Measurements from ENCODE around the gene RAB4A. TPM values are rescaled to one million over a fixed set of nuclear protein-coding genes. Genes with fewer than 3 reads are reported as not detected.

The RAB4A gene
- total and polyA plus RNA-seq, 4 donors = 20.2 to 54.4 (median 26.5) TPM

DNA sequence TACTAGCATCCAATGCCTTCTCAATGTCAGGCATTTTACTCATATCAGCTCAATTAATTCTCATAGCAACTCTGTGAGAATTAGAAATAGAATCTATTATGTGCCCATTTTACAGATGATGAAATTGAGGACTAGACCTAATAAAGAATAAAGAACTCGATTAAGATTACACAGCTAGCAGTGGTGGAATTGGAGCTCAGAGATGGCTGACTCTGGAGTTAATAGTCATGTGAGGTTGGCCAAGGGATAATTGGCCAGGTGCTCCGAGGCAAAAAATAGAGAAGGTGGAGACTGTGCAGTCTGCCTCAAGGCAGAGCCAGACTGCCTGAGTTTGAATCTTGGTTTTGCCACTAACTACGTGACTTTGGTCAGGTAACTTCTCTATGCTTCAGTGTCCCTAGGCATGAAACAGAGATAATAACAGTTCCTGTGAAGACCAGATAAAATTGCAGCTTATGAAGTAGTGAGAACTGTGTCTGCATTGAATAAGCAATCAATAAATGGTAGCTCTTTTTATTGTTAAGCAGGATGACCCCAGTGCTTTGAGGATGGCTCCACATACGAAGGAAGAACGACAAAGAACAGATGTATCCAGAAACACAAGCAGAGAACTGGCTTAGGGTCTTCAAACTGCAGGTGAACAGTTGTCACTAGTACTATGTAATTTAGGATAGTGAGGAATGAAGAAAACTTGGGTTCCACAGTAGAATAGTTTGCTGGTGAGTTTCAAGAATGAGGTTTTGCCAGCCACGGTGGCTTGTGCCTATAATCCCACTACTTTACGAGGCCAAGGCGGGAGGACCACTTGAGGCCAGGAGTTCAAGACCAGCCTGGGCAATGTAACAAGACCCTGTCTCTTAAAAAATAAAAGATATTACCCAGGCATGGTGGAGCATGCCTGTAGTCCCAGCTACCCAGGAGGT, 78.8 kb downstream of the RAB4A start:
- Histone ChIP-seq H3K4me1 (ENCODE audit: control insufficient read depth in 5 of 5, insufficient read depth in 5 of 5, low read length in 5 of 5) (peaks cover 0 to 2% (median 0%) of the 10 kb centered on the region in 5 donors), H3K27ac (ENCODE audit: low read depth in 1 of 2, low read length in 1 of 2) (no peak overlapping the region), H3K27me3 (ENCODE audit: control insufficient read depth in 3 of 3, insufficient read depth in 3 of 3, low read length in 2 of 3) (peaks cover 0 to 12% (median 10%) of the 10 kb centered on the region in 3 donors), H3K4me3 (no peak overlapping the region), H3K36me3 (ENCODE audit: control insufficient read depth in 4 of 4, insufficient read depth in 4 of 4, low read length in 4 of 4) (no peaks in the 10 kb centered on the region), H3K9ac (ENCODE audit: insufficient read depth in 1 of 2, low read length in 2 of 2) (no peak overlapping the region), H3K9me3 (ENCODE audit: control insufficient read depth in 4 of 4, insufficient read depth in 3 of 4, low read length in 3 of 4) (peaks cover 0 to 6% (median 0%) of the 10 kb centered on the region in 4 donors)
- ATAC-seq (ENCODE audit: insufficient read depth, low FRiP score) (no peak), DNase-seq (no peak)
- TF ChIP-seq, protein P1, sequence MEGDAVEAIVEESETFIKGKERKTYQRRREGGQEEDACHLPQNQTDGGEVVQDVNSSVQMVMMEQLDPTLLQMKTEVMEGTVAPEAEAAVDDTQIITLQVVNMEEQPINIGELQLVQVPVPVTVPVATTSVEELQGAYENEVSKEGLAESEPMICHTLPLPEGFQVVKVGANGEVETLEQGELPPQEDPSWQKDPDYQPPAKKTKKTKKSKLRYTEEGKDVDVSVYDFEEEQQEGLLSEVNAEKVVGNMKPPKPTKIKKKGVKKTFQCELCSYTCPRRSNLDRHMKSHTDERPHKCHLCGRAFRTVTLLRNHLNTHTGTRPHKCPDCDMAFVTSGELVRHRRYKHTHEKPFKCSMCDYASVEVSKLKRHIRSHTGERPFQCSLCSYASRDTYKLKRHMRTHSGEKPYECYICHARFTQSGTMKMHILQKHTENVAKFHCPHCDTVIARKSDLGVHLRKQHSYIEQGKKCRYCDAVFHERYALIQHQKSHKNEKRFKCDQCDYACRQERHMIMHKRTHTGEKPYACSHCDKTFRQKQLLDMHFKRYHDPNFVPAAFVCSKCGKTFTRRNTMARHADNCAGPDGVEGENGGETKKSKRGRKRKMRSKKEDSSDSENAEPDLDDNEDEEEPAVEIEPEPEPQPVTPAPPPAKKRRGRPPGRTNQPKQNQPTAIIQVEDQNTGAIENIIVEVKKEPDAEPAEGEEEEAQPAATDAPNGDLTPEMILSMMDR (IDR thresholded peaks at IDR 0.05; ENCODE audit: control extremely low read depth, extremely low read depth) = no peak
- 85 to 94% methylated on average over 8 of the region's 8 CpGs for WGBS, 2 donors

DNA sequence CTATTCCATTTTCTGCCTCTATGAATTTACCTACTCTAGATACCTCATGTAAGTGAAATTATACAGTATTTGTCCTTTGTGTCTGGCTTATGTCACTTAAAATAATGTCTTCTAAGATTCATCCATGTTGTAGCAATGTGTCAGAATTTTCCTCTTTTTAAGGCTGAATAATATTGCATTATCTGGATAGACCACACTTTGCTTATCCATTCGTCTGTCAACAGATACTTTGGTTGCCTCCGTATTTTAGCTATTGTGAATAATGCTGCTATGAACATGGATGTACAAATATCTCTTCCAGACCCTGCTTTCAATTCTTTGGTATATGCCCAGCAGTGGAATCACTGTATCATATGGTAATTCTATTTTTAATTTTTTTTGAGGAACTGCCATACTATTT, 82.1 kb downstream of the RAB4A start:
- DNase-seq = no peak
- Histone ChIP-seq H3K27me3 (ENCODE audit: control insufficient read depth in 3 of 3, insufficient read depth in 3 of 3, low read length in 2 of 3) (peaks cover 0 to 10% (median 9%) of the 10 kb centered on the region in 3 donors), H3K27ac (ENCODE audit: low read depth in 1 of 2, low read length in 1 of 2) (no peak overlapping the region), H3K4me3 (no peak overlapping the region), H3K4me1 (ENCODE audit: control insufficient read depth in 5 of 5, insufficient read depth in 5 of 5, low read length in 5 of 5) (no peaks in the 10 kb centered on the region), H3K9ac (ENCODE audit: insufficient read depth in 1 of 2, low read length in 2 of 2) (no peak overlapping the region), H3K36me3 (ENCODE audit: control insufficient read depth in 4 of 4, insufficient read depth in 4 of 4, low read length in 4 of 4) (no peaks in the 10 kb centered on the region), H3K9me3 (ENCODE audit: control insufficient read depth in 4 of 4, insufficient read depth in 3 of 4, low read length in 3 of 4) (peaks cover 0 to 6% (median under 1%) of the 10 kb centered on the region in 4 donors)
- TF ChIP-seq, protein P1 (IDR thresholded peaks at IDR 0.05; ENCODE audit: control extremely low read depth, extremely low read depth) = no peak
- WGBS, 2 donors = 80% methylated on average over 2 of the region's 2 CpGs
- ATAC-seq (ENCODE audit: insufficient read depth, low FRiP score) = no peak

DNA sequence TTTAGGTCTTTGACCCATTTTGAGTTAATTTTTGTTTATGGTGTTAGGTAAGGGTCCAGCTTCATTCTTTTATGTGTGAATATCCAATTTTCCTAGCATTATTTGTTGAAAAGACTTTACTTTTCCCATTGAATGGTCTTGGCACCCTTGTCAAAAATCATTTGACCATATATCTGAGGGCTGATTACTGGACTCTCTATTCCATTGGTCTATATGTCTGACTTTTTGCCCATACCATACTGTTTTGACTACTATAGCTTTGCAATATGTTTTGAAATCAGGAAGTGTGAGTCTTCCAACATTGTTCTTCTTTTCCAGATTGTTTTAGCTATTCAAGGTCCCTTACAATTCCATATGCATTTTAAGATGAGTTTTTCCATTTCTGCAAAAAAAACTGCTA, 83.3 kb downstream of the RAB4A start:
- DNase-seq (no peak), ATAC-seq (ENCODE audit: insufficient read depth, low FRiP score) (no peak)
- Histone ChIP-seq H3K9me3 (ENCODE audit: control insufficient read depth in 4 of 4, insufficient read depth in 3 of 4, low read length in 3 of 4) (peaks cover 0 to 6% (median under 1%) of the 10 kb centered on the region in 4 donors), H3K27ac (ENCODE audit: low read depth in 1 of 2, low read length in 1 of 2) (no peak overlapping the region), H3K4me1 (ENCODE audit: control insufficient read depth in 5 of 5, insufficient read depth in 5 of 5, low read length in 5 of 5) (no peaks in the 10 kb centered on the region), H3K4me3 (no peak overlapping the region), H3K9ac (ENCODE audit: insufficient read depth in 1 of 2, low read length in 2 of 2) (no peak overlapping the region), H3K27me3 (ENCODE audit: control insufficient read depth in 3 of 3, insufficient read depth in 3 of 3, low read length in 2 of 3) (peaks cover 0 to 7% (median 6%) of the 10 kb centered on the region in 3 donors), H3K36me3 (ENCODE audit: control insufficient read depth in 4 of 4, insufficient read depth in 4 of 4, low read length in 4 of 4) (no peaks in the 10 kb centered on the region)
- TF ChIP-seq, protein P1 (IDR thresholded peaks at IDR 0.05; ENCODE audit: control extremely low read depth, extremely low read depth) = no peak

Other genes starting within 250 kb of the RAB4A start
- gene CCSAP, start 71.9 kb downstream of the RAB4A start, total RNA-seq = 10 to 100 TPM in 1 of 2 donors, 1 to 10 TPM in 1; 5.3 to 11.1 TPM
- gene CCSAP, start 71.9 kb downstream of the RAB4A start, polyA plus RNA-seq = 1 to 10 TPM; 1.6 to 3.8 TPM
- gene ACTA1, start 163.0 kb downstream of the RAB4A start, total RNA-seq = under 1 TPM; 0.71 to 0.83 TPM
- gene ACTA1, start 163.0 kb downstream of the RAB4A start, polyA plus RNA-seq = 1 to 10 TPM in 1 of 2 donors, under 1 TPM in 1; 0.33 to 1.4 TPM
- gene NUP133, start 237.2 kb downstream of the RAB4A start, total RNA-seq = 10 to 100 TPM; 36.2 to 57.6 TPM
- gene NUP133, start 237.2 kb downstream of the RAB4A start, polyA plus RNA-seq = 10 to 100 TPM; 12.9 to 14.4 TPM

Measured in lung (tissue), 12 donors.